ENCODE results near the gene RASGRP4.
A peak's percentile ranks its signal among the peaks of the same experiment; 100 is the strongest.

The RASGRP4 gene

DNA sequence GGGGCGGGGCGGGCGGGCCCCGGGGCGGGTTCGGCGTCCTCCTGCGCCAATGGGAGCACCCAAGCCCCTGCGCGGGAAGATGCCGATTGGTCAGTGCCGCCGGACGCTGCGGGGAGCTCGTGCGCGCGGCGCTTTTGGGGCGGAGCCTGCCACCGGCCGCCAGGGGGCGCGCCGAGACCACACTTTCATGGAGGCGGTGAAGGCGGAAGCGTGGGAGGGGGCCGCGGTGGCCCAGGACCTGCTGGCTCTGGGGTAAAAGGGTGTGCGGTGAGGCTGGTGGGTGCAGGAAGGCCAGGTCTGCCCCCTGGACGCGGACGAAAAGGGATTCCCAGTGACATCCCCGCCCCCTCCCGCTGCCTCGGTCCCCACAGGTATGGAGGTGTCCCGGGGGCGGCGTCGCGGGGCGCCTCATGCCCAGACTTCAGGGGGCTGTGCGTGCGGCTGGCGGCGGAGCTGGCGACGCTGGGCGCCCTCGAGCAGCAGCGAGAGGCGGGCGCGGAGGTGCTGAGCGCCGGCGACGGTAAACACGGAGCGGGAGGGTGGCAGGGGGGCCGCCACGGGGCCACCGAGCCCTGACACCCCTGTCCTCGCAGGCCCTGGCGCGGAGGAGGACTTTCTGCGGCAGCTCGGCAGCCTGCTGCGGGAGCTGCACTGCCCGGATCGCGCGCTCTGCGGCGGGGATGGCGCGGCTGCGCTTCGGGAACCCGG, 22.9 kb downstream of the RASGRP4 start, which contains the start of gene FAM98C:
Gene FAM98C (plus strand): TSS at position 127 of the 708 bp plus-strand sequence. CDS start 61 bp downstream, at position 188.
- DNase-seq (ENCODE audit: extremely low read depth, insufficient read length), result peak; percentile 98
- peaks cover 3% of the 10 kb centered on the region for H3K36me3 ChIP-seq (ENCODE audit: control insufficient read depth, insufficient read depth, low read length)
- H3K4me3 ChIP-seq (replicated peaks; ENCODE audit: low read depth, low read length), result peak within 1 kb of the TSS; percentile 67
- peak; percentile 64 for TF ChIP-seq CTCF (IDR thresholded peaks at IDR 0.05; ENCODE audit: insufficient read depth, low read length, poor library complexity, severe bottlenecking)
- H3K27me3 ChIP-seq (replicated peaks; ENCODE audit: control insufficient read depth, insufficient read depth, low read length), result no peaks in the 10 kb centered on the region

GRCh38 chr19:38402623-38402966, 23.4 kb downstream of the RASGRP4 start:
- Histone ChIP-seq H3K36me3 (ENCODE audit: control insufficient read depth, insufficient read depth, low read length) (peaks cover 3% of the 10 kb centered on the region), H3K27me3 (replicated peaks; ENCODE audit: control insufficient read depth, insufficient read depth, low read length) (no peaks in the 10 kb centered on the region), H3K4me3 (replicated peaks; ENCODE audit: low read depth, low read length) (peak overlapping the region; percentile 58)
- no peak for DNase-seq (ENCODE audit: extremely low read depth, insufficient read length)
- no peak for TF ChIP-seq CTCF (IDR thresholded peaks at IDR 0.05; ENCODE audit: insufficient read depth, low read length, poor library complexity, severe bottlenecking)

GRCh38 chr19:38401148-38401547, 24.9 kb downstream of the RASGRP4 start:
- H3K36me3 ChIP-seq (ENCODE audit: control insufficient read depth, insufficient read depth, low read length), result no peaks in the 10 kb centered on the region
- TF ChIP-seq CTCF (IDR thresholded peaks at IDR 0.05; ENCODE audit: insufficient read depth, low read length, poor library complexity, severe bottlenecking), result no peak
- no peak overlapping the region for H3K4me3 ChIP-seq (replicated peaks; ENCODE audit: low read depth, low read length)
- no peak for DNase-seq (ENCODE audit: extremely low read depth, insufficient read length)
- H3K27me3 ChIP-seq (replicated peaks; ENCODE audit: control insufficient read depth, insufficient read depth, low read length), result no peaks in the 10 kb centered on the region; the same call in 1 of the 2 replicates

GRCh38 chr19:38400361-38400760, 25.7 kb downstream of the RASGRP4 start:
- H3K27me3 ChIP-seq (replicated peaks; ENCODE audit: control insufficient read depth, insufficient read depth, low read length), result no peaks in the 10 kb centered on the region; the same call in 1 of the 2 replicates
- no peak for DNase-seq (ENCODE audit: extremely low read depth, insufficient read length)
- H3K4me3 ChIP-seq (replicated peaks; ENCODE audit: low read depth, low read length), result no peak overlapping the region
- no peak for TF ChIP-seq CTCF (IDR thresholded peaks at IDR 0.05; ENCODE audit: insufficient read depth, low read length, poor library complexity, severe bottlenecking)
- H3K36me3 ChIP-seq (ENCODE audit: control insufficient read depth, insufficient read depth, low read length), result no peaks in the 10 kb centered on the region

DNA sequence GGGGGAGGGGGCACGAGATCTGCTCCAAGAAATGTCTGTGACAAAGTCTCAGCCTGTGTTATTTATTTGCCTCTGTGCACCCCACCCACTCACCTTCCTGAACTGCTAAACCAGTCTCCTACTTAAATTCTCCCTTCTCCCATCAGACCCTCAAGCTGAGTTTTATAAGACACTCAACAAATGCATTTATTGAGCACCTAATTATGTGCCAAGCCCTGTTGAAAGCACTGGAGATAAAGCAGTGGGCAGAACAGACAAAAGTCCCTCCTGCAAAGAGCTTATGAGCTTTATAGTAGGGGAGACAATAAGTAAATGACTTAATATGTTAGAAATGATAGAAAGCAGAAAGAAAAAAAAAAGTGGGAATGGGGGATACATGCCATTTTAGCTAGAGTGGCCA, 26.5 kb downstream of the RASGRP4 start:
- H3K4me3 ChIP-seq (replicated peaks; ENCODE audit: low read depth, low read length), result no peak overlapping the region
- H3K27me3 ChIP-seq (replicated peaks; ENCODE audit: control insufficient read depth, insufficient read depth, low read length), result no peaks in the 10 kb centered on the region; the same call in none of the 2 replicates
- no peak for TF ChIP-seq CTCF (IDR thresholded peaks at IDR 0.05; ENCODE audit: insufficient read depth, low read length, poor library complexity, severe bottlenecking)
- no peak for DNase-seq (ENCODE audit: extremely low read depth, insufficient read length)
- H3K36me3 ChIP-seq (ENCODE audit: control insufficient read depth, insufficient read depth, low read length), result no peaks in the 10 kb centered on the region
